Upper lobe of left lung (tissue), 6 donors: ENCODE data around the gene SCN8A. TPM values are rescaled to one million over a fixed set of nuclear protein-coding genes. Genes with fewer than 3 reads are reported as not detected.

Experiments
- ATAC-seq, 2 donors: fragments of 200-7000 bp; cut with Tn5 transposase; one replicate each; pipeline ENCODE4 v1.9.1; 2022; ENCODE audit warnings: mild to moderate bottlenecking in 2 of 2, moderate library complexity in 2 of 2; ENCODE audit not compliant: low FRiP score in 2 of 2
- DNase-seq, 2 donors: peaks; one replicate each; pipeline ENCODE4 v3.0.0-alpha.2; 2019 to 2020
- H3K27ac ChIP-seq, 4 donors: fragments of 200-600 bp; sonication (generic); one replicate each; pipeline ENCODE4 v1.5.1; 2016 to 2019
- H3K27me3 ChIP-seq, 4 donors: fragments of 200-600 bp; sonication (generic); one replicate each; pipeline ENCODE4 v1.5.1; 2017 to 2019
- H3K36me3 ChIP-seq, 4 donors: fragments of 200-600 bp; sonication (generic); one replicate each; pipeline ENCODE4 v1.5.1; 2016 to 2019
- H3K4me1 ChIP-seq, 4 donors: fragments of 200-600 bp; sonication (generic); one replicate each; pipeline ENCODE4 v1.5.1; 2018 to 2019
- H3K4me3 ChIP-seq, 4 donors: fragments of 200-600 bp; sonication (generic); one replicate each; pipeline ENCODE4 v1.5.1; 2017 to 2019; ENCODE audit warnings: mild to moderate bottlenecking in 2 of 4, moderate library complexity in 1 of 4
- H3K9me3 ChIP-seq, 4 donors: fragments of 200-600 bp; sonication (generic); one replicate each; pipeline ENCODE4 v1.5.1; 2018 to 2019
- CTCF ChIP-seq, 6 experiments: fragments of 450-650 bp in 4 of 6; fragments of 200-600 bp in 2 of 6; sonication (generic) in 2 of 6; IDR thresholded peaks; one replicate each; pipeline ENCODE4 v1.5.1; 2016 to 2019; ENCODE audit warnings: antibody characterized with exemption in 6 of 6
- EP300 ChIP-seq, 4 donors: sonication (generic); formaldehyde crosslinking; IDR thresholded peaks; one replicate each; pipeline ENCODE4 v1.5.1; 2017; ENCODE audit warnings: antibody characterized with exemption in 4 of 4, control low read depth in 2 of 4
- POLR2A ChIP-seq, 4 donors: fragments of 450-650 bp; IDR thresholded peaks; one replicate each; pipeline ENCODE4 v1.5.1; 2016 to 2017; ENCODE audit warnings: antibody characterized with exemption in 4 of 4, mild to moderate bottlenecking in 2 of 4
- POLR2AphosphoS5 ChIP-seq, 2 donors: sonication (generic); formaldehyde crosslinking; IDR thresholded peaks; one replicate each; pipeline ENCODE4 v1.5.1; 2017; ENCODE audit warnings: antibody characterized with exemption in 2 of 2
- WGBS, 2 donors: methylation state at CpG; one replicate each; pipeline ENCODE4 v1.1.5; 2017 to 2018; 5-methylcytosine and 5-hydroxymethylcytosine counted together
- total RNA-seq, 6 donors: library from RNA; depleted of rRNA in 4 of 6; stranded (reverse); fragments of >200 nt in 4 of 6; gene quantifications; one replicate each; pipeline versions ENCODE4 v1.1.0 to v1.2.1, GENCODE V29; 2016 to 2021
- donor health status: DM: no; HTN: no; CAD: no; lungs with moderate emphysema.
- donor health status: DM: no; HTN: yes; CAD: no; lungs with severe emphysema.

SCN8A gene
- total RNA-seq, 6 donors from 2014 or later, result 0.11 to 1.1 (median 0.37) TPM; not detected in 1

- Histone ChIP-seq H3K9me3 (no peaks in the 10 kb centered on the region), H3K36me3 (no peaks in the 10 kb centered on the region), H3K27ac (no peak overlapping the region), H3K27me3 (no peaks in the 10 kb centered on the region), H3K4me1 (no peaks in the 10 kb centered on the region), H3K4me3 (no peak overlapping the region)
- TF ChIP-seq POLR2A (IDR thresholded peaks at IDR 0.05) (no peak), POLR2AphosphoS5 (IDR thresholded peaks at IDR 0.05) (no peak), EP300 (IDR thresholded peaks at IDR 0.05) (no peak), CTCF (IDR thresholded peaks at IDR 0.05) (no peak)
- DNase-seq (no peak), ATAC-seq (no peak)
- 63% methylated on average over 3 of the region's 3 CpGs for WGBS, 2 donors
Measured at GRCh38 chr12:51748235-51748634, 157.2 kb downstream of the SCN8A start.

GRCh38 chr12:51749206-51749985, 158.4 kb downstream of the SCN8A start:
- WGBS, 2 donors, result 83 to 87% methylated on average over 10 of the region's 10 CpGs
- DNase-seq, result no peak

GRCh38 chr12:51749986-51750317, 158.9 kb downstream of the SCN8A start:
- H3K27ac ChIP-seq, result no peak overlapping the region
- DNase-seq (no peak), ATAC-seq (no peak)
- no peaks in the 10 kb centered on the region for H3K9me3 ChIP-seq
- H3K4me1 ChIP-seq, result no peaks in the 10 kb centered on the region
- no peaks in the 10 kb centered on the region for H3K36me3 ChIP-seq
- 69 to 76% methylated on average over 1 of the region's 1 CpG for WGBS, 2 donors
- H3K27me3 ChIP-seq, result no peaks in the 10 kb centered on the region
- no peak overlapping the region for H3K4me3 ChIP-seq
- TF ChIP-seq POLR2A (IDR thresholded peaks at IDR 0.05) (no peak), CTCF (IDR thresholded peaks at IDR 0.05) (no peak), POLR2AphosphoS5 (IDR thresholded peaks at IDR 0.05) (no peak), EP300 (IDR thresholded peaks at IDR 0.05) (no peak)

More at GRCh38 chr12:51749206-51749985, 158.4 kb downstream of the SCN8A start:
- TF ChIP-seq EP300 (IDR thresholded peaks at IDR 0.05), result no peak
- no peak for TF ChIP-seq POLR2A (IDR thresholded peaks at IDR 0.05)
- TF ChIP-seq CTCF (IDR thresholded peaks at IDR 0.05), result no peak
- TF ChIP-seq POLR2AphosphoS5 (IDR thresholded peaks at IDR 0.05), result no peak
- no peak overlapping the region for H3K27ac ChIP-seq
- H3K36me3 ChIP-seq, result no peaks in the 10 kb centered on the region
- H3K27me3 ChIP-seq, result no peaks in the 10 kb centered on the region
- H3K4me3 ChIP-seq, result no peak overlapping the region
- no peaks in the 10 kb centered on the region for H3K4me1 ChIP-seq
- H3K9me3 ChIP-seq, result no peaks in the 10 kb centered on the region
- no peak for ATAC-seq

- no peak for DNase-seq
- Histone ChIP-seq H3K27ac (no peak overlapping the region), H3K4me3 (no peak overlapping the region), H3K9me3 (no peaks in the 10 kb centered on the region), H3K4me1 (no peaks in the 10 kb centered on the region), H3K27me3 (no peaks in the 10 kb centered on the region), H3K36me3 (no peaks in the 10 kb centered on the region)
- ATAC-seq, result peak in 1 of 2 donors; percentile 80
- 28 to 50% methylated on average over 2 of the region's 2 CpGs for WGBS, 2 donors
- no peak for TF ChIP-seq POLR2A (IDR thresholded peaks at IDR 0.05)
- TF ChIP-seq POLR2AphosphoS5 (IDR thresholded peaks at IDR 0.05), result no peak
Measured at GRCh38 chr12:51751661-51752060, 160.6 kb downstream of the SCN8A start.

- TF ChIP-seq POLR2AphosphoS5 (IDR thresholded peaks at IDR 0.05) (no peak), CTCF (IDR thresholded peaks at IDR 0.05) (no peak)
- no peak overlapping the region for H3K4me3 ChIP-seq
- H3K9me3 ChIP-seq, result no peaks in the 10 kb centered on the region
- no peaks in the 10 kb centered on the region for H3K4me1 ChIP-seq
- H3K36me3 ChIP-seq, result no peaks in the 10 kb centered on the region
- DNase-seq, result peak in 1 of 2 donors; percentile 56
- WGBS, 2 donors, result 48 to 56% methylated on average over 2 of the region's 2 CpGs
- no peaks in the 10 kb centered on the region for H3K27me3 ChIP-seq
- ATAC-seq, result peak; percentile 84 to 89
- H3K27ac ChIP-seq, result no peak overlapping the region
Measured at GRCh38 chr12:51752234-51752889, 161.3 kb downstream of the SCN8A start.
